Stimulated activated CD4-positive, alpha-beta T cell treated with anti-CD3 and anti-CD28 coated beads, Interleukin-2, amount 100 ng/mL, for 4 hours (primary cell): Measurements from ENCODE around the gene CC2D1A.

ENCODE experiments used
- DNase-seq: peaks from one replicate; pipeline ENCODE4 v3.0.0-alpha.2; 2020; ENCODE audit warnings: low read depth

CC2D1A gene

DNA sequence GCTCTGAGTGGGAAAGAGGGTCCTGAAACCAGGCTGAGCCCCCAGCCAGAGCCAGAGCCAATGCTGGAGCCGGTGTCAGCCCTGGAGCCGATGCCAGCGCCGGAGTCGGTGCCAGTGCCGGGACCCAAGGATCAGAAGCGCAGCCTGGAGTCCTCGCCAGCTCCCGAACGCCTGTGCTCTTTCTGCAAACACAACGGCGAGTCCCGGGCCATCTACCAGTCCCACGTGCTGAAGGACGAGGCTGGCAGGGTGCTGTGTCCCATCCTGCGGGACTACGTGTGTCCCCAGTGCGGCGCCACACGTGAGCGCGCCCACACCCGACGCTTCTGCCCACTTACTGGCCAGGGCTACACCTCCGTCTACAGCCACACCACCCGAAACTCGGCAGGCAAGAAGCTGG, 28.7 kb upstream of the CC2D1A start:
- DNase-seq, result no peak

DNA sequence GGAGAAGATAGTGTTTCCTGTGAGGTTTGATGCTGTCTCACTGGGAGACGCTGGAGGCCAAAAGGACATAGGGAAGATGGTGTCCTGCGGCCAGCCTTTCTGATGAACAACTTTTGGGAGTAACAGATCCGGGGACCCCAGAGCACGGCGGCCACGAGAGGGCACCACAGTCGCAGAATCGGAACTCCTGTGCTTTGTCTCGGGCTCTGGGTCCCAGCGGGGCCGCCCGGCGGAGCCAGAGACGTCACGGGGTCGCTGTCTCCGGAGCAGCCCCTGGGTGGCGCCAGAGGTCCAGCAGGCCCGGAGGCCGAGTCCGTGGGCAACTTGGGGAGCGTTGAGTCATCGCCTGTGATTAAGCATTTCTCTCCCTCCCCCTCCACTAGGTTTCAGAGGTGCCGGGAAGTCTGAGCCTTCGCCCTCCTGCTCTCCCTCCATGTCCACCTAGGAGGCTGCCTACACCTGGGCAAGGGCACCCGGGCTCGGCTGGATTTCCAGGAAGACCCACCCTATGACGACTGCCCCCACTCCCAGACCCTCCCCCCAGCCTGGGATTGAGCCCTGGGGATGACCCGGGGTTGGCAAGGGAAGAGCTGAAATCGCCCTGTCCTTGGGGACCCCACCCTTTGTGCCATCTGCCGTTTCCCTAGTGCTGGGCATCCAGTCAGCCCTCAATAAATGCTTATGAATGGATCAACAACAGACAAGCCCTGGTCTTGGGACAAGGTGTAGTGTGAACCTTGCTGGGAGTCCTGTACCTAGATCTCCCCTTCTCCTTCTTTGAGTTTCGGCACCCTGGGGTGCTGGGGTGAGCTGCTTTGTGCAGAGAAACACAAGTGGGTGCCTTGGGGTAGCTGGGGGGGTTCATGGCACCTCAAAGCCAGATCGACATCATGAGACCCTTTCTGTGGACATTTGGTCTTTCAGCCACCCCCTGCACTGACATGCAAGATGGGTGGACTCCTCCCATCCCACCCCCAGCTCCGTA, 25.6 kb upstream of the CC2D1A start:
- DNase-seq, result peak; percentile 97

DNA sequence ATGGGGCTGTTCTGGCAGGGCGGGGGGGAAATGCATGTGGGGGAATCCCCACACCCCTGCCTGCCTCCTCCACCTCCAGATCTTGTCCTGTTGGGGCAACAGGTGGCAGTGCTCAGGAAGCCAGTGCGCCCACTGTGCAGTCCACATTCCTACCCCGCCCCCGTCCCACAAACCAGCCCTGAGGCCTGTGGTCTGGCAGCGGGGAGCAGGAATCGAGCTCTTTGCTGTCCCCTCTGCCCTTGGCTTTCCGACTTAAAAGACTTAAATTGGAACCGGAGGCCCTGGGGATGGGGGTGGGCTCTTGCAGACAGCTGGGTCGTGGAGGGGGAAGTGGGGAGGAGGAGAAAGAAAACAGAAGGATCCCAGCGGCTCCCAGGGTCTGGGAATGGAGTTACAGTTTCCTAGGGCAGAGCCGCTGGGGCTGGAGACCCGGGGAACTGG, 24.7 kb upstream of the CC2D1A start:
- DNase-seq, result no peak

DNA sequence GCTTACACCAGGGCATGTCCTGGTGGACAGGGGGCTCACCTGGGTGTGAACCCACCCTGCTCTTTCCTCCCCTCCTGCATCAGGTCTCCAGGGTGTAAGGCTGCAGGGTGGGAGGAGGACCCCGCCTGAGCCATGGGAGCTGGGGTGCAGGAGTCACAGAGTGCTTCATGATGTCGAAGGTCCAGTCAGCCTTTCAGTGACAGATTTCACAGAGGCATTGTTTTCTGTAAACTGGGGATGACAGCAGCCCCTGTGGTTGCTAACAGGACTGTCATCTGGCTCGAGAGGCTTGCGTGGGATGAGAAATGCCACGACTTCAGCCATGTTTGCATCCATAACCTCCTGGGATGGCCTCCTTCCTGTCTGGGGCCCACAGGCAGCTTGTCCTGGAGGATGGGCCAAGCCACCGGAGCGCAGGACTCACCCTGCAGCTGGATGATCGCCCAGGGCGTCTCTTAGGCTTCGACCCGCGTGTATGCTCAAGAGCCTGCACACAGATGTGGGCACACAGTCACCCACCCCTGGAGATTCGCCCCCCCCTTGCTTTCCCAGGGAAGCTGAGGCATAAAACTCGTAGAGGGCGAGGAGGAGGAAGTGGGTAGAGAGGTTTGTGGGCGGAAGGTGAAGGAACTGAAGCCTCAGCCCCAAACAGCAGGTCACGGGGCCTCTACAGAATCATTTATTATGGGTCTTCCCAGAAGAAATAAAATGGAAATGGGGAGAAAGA, 24.1 kb upstream of the CC2D1A start:
- DNase-seq, result no peak

DNA sequence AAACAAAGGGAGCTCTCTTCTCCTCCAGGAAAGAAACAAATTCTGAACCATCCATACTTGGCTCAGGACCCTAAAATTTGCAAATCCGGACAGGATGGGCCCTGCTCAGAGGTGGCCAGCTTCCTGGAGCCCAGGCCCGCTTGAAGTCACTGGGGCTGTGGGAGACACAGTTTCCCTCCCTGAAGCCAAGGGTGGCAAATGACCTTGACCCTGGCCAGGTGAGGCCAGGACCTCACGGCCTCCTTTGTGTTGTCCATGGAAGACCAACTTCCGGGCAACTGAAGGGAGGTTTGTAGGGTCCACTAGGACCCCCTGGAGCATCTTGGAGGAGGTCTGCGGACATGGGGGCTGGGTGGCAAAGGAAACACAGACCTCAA, 23.6 kb upstream of the CC2D1A start:
- no peak for DNase-seq

DNA sequence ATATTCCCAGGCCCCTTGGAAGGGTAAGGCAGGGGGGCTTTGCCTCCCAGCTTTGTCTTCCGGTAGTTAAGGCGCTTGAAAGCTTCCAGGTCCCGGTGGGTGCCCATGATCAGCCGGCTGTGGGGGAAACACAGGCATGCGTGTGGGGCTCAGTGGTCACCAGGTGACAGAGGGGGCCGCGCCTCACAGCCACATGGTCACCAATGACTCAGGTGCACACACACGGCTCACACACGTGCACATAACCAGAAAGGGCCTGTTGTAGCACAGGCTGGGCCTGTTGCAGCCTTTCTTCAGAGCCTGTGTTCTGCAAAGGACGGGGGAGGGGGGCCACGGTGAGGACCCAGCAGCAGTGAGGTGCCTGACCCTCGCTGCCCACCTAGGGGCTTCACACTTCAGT, 23.2 kb upstream of the CC2D1A start:
- DNase-seq, result no peak

DNA sequence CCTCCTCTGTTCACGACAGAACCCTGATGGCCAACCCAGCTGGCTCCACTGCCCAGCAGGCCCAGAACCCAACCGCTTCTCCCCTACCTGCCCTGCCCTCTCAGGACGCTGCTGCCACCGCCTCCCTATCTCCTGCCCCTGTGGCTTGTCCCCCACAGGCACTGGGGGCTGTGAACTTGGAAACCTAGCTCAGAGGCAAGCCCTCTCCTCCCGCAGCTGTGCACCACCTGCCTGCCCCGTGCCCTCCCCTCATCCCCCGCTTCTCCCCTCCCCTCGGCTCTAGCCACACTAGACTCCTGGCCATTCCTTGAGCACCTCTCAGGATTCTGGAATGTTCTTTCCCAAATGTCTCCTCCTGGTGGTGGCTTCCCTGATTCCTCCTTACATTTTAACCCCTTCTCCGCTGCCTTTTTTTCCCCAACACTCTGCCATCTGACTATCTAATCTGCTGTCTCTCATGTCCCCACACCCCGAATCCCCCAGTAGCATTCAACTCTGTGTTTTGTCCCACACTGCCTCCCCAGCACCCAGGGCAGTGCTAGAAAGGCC, 22.4 kb upstream of the CC2D1A start:
- DNase-seq, result no peak

DNA sequence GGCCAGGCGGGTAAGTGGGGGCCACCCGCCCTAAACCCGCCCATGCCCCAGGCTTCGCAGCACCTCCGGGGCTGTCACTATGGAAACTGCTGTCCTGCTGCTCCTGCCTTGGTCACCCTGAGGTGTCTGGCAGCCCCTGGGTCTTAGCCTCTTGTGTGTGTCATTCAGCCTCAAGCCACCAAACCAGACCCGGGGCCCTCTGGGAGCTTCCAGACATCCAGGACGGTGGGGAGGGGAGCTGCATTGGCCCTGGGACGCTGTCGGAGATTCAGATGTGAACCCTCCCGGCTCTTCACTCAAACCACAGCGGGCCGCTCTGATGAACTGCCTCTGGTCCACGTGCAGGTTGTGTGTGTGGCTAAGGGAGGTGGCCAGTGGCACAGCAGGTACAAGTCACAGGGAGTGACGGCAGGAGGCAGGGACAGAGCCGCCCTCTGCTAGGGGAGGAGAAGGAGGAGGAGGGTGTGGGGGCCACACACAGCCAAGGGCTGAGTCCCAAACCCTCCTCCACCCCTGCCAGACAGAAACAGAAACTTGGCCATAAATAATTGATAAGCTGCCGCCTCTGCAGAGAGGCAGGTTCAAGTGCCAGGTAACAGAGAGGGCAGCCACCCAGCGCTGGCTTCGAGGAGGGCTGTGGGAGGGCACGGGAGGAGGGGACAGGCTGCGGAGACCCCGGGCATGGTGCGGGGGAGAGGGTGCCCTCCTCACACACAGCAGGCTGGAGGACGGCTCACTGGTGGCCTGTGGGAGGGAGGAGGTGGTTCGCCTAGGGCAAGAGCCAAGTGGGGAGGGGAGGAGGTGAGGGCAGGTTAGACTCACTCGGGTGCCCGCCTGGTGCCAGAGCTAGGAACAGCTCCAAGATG, 21.0 kb upstream of the CC2D1A start:
- DNase-seq, result no peak

DNA sequence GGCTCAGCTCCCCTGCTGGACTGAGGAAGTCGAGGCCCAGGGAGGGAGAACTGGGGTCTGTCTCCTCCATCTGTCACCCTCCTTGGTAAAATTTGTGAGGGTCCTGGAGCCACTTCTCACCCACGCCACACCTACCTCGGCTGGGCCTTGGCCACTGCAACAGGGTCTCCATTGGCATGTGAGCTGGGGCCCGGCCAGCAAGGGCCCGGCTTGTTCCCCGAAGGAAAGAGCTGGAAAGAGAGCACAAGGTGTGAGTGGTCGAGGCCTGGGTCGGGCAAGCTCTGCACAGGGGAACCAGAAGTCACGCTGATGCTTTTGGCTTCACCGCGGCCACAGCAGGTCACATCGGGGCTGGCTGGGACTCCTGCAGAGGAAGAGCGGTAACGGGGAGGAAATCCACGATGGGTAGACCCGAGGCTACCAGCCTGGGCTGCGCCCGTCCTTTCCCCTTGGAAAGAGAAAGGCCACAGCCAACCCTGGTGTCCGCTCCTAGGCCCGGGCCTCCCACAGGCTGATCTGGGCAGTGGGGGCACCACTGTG, 20.1 kb upstream of the CC2D1A start:
- DNase-seq, result no peak

DNA sequence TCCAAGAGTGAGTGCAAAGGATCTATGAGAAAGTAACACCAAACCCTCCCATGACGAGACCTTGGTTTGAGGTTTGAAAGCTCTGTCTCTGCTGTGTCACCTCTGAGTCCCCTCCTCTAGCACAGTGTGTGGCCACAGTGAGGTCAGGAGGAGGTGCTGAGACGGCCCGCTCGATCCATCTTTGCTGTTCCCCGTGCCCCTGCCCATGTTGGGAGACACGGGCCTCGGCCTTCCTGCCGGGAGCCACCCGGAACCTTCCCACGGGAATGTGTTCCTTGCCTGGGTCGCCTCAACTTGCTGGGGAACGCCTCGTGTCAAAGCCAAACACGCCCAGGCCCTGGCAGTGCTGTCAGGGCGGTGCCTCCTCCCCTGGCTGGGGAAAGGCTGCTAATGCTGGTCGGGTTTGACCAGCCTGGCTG, 19.0 kb upstream of the CC2D1A start:
- DNase-seq, result no peak

DNA sequence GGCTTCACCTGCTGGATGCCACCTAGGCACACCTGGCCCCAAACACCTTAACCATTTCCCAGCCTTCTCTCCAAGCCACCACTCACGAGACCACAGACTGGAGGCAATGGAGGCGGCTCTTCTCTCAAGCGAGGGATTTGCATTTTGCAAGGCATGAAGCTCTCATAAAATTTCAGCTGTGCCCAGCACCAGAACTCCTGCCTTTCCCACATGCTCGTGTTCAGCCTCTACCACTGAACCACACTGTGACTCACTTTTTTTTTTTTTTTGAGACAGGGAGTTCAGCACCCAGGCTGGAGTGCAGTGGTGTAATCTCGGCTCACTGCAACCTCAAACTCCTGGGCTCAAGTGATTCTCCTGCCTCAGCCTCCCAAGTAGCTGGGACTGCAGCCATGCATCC, 18.5 kb upstream of the CC2D1A start:
- DNase-seq, result no peak

DNA sequence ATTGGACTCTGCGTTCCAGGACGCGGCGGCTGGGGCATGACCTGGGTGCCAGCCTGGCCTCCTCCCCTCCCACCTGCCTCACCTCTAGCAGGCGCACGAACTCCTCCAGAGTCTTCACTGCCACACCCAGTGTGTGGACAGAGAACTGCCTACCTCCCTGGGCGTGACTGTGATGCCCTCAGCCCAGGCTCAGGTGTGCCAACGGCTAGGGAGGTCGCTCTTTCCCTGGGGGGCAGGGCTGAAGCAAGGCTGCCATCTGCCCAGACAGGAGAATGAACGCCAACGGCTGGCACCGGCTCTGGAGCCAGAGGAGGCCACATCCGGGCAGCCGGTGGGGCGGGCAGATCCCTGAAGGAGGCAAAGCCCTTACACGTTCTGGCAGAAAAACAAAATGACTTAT, 17.7 kb upstream of the CC2D1A start:
- no peak for DNase-seq

DNA sequence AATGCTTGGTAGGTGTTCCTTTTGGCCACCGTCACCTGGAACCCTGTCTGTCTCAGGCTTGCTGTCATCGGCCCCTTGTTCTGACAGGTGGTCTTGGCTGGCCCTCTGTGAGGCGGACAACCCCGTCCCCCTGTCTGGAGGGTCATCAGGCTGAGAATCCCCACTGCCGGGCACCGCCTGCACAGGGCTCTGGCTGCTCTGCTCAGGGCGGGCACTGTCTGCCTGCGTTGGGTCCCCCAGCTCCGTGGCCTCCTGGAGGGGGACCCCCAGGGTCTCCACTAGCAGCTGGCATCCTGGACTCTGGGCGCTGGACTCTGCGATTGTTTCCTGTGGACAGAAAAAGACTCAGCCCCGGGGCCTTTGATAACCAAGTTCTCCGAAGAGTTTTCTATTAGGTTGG, 15.9 kb upstream of the CC2D1A start:
- no peak for DNase-seq

DNA sequence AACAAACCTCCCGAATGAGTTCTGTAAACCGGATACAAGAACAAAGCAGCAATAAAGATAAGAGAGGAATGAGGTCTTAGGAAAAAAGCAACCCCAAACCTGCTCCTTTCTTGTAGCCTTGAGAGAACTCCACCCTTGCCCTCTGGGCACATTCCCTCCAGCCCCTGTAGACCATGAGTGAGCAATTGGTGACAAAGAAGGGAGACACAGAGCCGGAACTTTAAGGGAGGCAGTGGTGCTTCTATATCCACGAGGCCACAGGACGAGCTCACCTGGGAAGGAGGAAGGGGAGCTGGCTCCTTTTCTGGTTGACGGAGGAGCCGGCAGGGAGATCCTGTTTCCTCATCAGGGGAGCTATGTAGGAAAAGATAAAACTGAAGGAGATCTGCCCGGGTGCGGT, 13.1 kb upstream of the CC2D1A start:
- no peak for DNase-seq

DNA sequence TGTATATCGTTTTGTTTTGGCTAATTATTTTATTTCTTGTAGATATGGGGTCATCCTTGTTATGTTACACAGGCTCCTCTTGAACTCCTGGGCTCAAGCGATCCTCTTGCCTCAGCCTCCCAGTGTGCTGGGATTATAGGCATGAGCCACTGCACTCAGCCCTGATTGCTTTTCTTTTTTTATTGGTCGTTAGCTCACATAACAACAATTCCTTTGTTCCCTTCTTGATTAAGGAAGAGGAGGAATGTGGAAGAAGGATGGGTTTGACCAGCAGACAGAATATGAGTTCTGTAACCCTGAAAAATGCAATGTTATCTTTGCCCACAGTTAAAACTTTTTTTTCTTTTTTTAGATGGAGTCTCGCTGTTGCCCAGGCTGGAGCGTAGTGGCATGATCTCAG, 11.4 kb upstream of the CC2D1A start:
- DNase-seq, result no peak

DNA sequence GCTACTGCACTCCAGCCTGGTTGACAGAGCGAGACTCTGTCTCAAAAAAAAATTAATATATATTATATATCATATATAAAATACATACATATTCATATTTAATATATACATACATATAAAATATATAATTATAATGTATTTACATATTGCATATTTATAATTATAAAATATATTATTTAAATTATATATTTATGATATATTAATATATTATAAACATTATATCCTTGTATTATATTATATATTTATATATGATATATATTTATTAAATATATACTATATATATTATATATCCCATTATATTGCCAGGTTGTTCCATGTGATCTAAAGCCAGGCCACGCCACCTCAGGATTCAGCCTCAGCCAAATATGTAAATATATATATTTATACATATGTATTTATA, 9.8 kb upstream of the CC2D1A start:
- DNase-seq, result no peak

DNA sequence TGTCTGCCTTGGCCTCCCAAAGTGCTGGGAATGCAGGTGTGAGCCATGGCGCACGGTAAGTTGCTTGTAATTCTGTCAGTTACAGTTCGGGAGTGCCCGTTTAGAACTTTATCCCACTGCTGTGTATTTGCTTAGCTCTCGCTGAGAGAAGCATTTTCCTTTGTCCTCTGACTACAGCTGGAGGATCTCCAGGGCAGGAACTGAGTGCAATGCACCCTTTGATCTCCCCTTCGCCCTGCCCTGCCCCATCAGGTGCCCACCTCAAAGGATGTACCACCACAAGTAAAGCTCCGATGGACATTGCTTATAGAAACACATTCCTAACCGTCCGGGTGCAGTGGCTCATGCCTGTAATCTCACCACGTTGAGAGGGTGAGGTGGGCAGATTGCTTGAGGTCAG, 6.6 kb upstream of the CC2D1A start:
- DNase-seq, result no peak

DNA sequence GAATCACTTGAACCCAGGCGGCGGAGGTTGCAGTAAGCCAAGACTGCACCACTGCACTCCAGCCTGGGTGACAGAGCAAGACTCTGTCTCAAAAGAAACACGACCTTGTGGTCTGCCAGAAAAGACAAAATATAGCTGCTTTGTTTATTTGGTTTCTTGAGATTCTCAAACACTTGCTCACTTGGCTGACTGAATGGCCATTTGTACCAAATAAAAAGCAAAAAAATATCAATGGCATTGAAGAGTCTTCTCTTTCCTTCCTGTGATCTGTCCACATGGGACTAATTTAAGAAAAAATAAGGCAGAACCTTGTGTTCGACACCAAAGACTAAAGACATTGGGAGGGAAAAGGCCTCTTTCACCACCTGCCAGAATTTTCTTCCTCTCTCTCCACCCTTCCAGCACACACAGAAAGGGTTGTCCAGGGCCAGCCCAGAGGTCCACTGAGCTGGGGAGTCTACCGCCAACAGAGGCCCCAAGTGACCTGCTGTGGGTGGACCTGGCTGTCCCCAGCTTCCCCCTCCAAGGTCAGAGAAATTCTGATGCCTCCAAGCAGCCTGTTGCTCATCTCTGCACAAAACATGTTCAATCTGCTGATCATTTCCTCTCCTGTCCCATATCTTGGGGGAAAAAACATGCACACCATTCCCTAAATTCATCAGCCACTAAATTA, 6.0 kb upstream of the CC2D1A start:
- DNase-seq, result no peak

DNA sequence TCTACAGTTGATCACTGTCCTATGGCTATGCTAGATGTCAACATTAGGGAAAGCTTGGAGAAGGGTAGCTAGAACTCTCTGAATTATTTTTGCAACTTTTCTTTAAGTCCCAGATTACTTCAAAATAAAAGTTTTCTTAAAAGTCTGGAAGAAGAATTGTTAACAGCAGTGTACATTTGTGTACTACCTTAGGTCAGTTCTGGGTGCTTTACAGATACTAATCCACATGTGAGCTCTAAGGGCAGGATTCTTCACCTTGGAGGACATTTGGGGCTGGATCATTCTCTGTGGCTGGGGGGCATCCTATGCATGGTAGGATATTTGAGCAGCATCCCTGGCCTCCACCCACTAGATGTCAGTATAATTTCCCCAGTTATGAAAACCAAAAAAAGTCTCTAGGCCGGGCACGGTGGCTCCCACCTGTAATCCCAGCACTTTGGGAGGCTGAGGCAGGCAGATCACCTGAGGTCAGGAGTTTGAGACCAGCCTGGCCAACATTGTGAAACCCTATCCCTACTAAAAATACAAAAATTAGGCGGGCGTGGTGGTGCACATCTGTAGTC, 2.9 kb upstream of the CC2D1A start:
- no peak for DNase-seq

DNA sequence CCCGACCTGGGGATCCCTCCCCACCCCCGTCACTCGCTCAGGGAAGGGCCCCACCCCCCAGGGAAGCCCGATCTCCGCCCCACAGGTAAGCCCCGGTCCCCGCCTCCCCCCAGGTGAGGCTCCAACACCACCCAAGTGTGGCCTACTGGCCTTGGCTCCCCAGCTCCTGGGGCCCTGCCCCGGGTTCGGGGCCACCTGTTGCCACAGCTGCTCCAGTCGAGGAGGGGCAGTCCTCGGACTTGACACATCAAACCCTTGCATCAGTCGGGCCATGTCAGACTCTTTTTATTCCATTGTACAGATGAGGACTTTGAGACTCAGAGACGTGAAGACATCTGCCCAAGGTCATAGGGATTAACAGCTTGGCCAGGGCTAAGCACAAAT, 512 bp downstream of the CC2D1A start:
- DNase-seq, result no peak

DNA sequence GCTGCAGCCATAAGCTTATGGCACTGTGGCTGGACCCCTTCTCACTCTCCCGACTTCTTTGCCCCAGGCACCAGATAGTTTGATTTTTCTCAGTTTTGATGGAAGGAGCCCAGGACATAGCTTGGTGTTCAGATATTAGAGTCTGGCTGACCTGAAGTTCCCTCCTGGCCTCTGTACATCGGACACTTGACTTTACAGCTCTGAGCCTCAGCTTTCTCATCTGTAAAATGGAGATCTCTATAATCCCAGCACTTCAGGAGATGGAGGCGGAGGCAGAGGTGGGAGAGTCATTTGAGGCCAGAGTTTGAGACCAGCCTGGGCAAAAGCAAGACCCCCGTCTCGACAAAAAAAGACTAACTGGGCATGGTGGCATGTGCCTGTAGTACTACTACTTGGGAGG, 909 bp downstream of the CC2D1A start:
- DNase-seq, result no peak
